Uterus (tissue), 2 donors: ENCODE results near the gene MAP2.

ENCODE experiments used
- POLR2A ChIP-seq, 2 donors: fragments of 450-650 bp; IDR thresholded peaks; one replicate each; pipeline ENCODE4 v1.6.1; 2016; ENCODE audit warnings: antibody characterized with exemption in 2 of 2, mild to moderate bottlenecking in 1 of 2, moderate library complexity in 1 of 2
- TF ChIP-seq, protein P1 (sequence below), 4 experiments: fragments of 200-600 bp in 2 of 4; fragments of 450-650 bp in 2 of 4; sonication (generic) in 2 of 4; IDR thresholded peaks; one replicate each; pipeline ENCODE4 v1.5.1; 2016 to 2019; ENCODE audit warnings: antibody characterized with exemption in 4 of 4, mild to moderate bottlenecking in 2 of 4, moderate library complexity in 1 of 4

- TF ChIP-seq, protein P1, sequence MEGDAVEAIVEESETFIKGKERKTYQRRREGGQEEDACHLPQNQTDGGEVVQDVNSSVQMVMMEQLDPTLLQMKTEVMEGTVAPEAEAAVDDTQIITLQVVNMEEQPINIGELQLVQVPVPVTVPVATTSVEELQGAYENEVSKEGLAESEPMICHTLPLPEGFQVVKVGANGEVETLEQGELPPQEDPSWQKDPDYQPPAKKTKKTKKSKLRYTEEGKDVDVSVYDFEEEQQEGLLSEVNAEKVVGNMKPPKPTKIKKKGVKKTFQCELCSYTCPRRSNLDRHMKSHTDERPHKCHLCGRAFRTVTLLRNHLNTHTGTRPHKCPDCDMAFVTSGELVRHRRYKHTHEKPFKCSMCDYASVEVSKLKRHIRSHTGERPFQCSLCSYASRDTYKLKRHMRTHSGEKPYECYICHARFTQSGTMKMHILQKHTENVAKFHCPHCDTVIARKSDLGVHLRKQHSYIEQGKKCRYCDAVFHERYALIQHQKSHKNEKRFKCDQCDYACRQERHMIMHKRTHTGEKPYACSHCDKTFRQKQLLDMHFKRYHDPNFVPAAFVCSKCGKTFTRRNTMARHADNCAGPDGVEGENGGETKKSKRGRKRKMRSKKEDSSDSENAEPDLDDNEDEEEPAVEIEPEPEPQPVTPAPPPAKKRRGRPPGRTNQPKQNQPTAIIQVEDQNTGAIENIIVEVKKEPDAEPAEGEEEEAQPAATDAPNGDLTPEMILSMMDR (IDR thresholded peaks at IDR 0.05): no peak
- no peak for TF ChIP-seq POLR2A (IDR thresholded peaks at IDR 0.05)
These were observed 172.4 kb downstream of the MAP2 start for GRCh38 chr2:209596262-209596661.
